HL-60/S4 treated with retinoic acid at 250 ng/mL for 4 days and 3 days (cell line): ENCODE data around the gene GSKIP.

Source experiments
- in situ Hi-C: fragments of 300-500 bp; cut with MboI; formaldehyde crosslinking; loops from 2 replicates; pipeline ENCODE4 v1.7.0; 2022; ENCODE audit warnings: low sequenced_read_pairs

The GSKIP gene

DNA sequence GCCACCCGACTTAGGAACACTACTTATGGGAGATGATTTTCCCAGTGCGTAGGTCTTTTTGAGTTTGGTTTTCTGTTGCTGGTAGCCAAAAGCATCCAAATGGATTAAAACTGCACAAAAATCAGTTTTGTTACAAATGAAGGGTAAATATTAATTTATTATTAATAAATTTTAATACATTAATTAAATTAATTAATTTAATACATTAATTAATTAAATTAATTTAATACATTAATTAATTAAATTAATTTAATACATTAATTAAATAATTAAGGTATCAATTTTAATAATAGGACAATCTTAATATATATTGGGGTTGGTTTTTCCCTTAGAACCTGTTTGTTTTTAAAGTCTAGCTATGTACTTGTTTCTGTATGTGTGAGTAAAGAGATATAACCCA, 52.2 kb downstream of the GSKIP start:
- in situ Hi-C loops: loop anchor here (10.0 kb wide), 1 partner anchor 121 kb away; no protein-coding TSS in a partner anchor

DNA sequence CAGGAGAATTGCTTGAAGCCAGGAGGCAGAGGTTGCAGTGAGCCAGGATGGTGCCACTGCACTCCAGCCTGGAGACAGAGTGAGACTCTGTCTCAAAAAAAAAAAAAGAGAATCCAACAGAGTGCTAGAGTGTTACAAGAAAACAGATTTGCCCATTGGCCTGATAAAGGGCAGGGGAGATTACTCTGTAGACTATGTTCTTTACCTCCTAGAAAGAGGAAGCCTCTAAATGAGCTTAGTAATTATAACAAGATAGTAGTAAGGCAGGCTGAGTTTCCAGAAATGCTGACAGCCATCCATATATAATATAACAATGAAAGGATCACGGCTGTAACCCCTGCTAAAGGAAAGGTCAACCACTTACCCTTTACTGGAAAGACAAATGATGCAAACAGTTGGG, 53.0 kb downstream of the GSKIP start:
- in situ Hi-C loops: loop anchor here (10.0 kb wide), 1 partner anchor 121 kb away; no protein-coding TSS in a partner anchor

DNA sequence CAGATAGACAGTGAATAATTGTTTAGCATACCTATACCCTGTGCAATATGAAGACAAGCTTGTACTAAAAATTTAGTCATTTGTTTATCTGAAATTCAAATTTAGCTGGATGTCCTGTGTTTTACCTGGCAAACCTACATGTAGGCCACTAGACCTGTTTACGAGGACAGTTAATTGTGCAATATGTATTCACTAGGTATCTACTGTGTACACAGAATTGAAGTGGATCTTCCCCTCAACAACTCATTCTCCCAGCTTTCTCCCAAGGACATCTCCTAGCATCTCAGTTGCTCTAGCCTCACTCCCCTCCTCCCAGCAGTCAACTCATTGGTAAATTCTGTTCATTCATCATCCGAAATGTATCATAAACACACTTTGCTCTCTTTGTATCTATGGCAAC, 53.9 kb downstream of the GSKIP start:
- in situ Hi-C loops: loop anchor here (10.0 kb wide), 1 partner anchor 122 kb away; no protein-coding TSS in a partner anchor

DNA sequence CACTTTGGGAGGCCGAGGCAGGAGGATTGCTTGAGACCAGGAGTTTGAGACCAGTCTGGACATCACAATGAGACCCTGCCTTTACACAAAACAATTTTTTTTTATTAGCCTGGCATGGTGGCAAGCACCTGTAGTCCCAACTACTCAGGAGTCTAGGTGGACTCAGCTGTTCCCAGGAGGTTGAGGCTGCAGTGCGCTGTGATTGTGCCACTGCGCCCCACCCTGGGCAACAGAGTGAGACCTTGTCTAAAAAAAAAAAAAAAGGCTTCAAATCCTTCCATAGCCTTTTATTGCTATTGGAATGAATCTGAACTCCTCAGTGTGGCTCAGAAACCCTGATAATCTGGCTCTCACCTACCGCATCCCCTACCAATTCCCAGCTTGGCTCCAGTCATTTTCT, 54.7 kb downstream of the GSKIP start:
- in situ Hi-C loops: loop anchor here (10.0 kb wide), 1 partner anchor 123 kb away; no protein-coding TSS in a partner anchor

DNA sequence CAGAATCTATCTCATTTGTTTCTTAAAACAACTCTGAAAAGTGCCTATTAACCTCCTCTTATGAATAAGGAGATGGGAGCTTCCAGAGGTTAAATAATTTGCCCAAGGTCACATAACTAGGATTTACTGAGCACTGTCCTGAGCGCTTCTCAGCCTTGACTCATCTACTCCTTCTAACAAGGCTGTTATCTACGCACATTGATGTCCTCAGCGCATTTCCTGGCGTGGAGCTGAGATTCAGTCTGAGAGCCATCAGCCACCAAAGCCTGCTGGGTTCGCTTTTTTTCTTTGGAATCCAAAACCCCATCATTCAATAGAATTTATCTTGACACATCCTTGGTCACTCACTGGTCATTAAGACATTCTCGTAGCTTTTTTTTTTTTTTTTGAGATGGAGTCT, 57.9 kb downstream of the GSKIP start:
- in situ Hi-C loops: no loop called here

DNA sequence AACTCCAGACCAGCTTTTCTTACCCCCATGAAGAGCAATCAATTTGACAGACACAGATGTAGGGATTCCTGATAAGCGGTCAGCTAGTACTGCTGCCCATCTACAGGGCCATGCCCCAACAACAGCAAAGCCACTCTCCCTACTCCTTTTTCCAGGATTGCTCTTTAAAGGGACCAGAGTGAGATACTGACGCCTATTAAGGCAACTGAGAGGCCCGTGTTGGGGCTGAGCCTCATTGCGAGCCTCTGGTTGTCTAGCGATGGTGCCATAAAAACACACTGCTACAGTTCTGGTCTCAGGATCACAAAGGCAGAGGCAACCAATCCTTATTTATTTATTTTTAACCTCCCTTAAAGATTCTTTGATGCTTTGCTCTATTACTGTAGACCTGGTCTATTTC, 59.7 kb downstream of the GSKIP start:
- in situ Hi-C loops: no loop called here

DNA sequence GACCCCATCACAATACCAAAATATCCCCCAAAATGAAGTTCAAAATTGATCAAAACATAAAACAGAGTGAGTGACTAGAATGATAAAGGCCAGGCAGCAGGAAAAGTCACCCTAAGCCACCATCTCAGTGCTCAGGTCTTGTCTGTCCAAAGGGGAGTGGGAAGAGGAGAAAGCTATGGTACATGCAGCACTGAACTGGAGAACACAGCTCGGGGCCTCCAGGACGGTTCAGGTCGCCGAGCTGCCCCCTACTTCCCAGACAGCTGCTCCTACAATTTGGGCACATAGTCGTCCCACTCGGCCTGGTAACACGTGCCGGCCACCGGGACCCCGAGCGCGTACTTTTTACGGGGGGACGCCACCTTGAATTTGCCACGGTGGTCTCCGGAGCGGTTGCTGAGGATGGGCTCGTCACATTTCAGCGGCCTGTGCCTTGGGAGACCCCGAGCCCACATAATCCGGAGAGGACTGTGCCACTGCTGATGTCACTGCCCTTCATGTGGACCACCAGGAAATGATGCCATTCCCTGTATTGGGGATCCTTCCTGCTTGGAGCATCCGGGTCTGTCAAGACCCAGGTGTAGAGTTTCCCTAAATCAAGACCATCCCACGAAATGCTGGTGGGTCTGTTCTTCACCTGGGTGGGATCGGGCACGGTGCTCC, 60.3 kb downstream of the GSKIP start:
- in situ Hi-C loops: no loop called here

DNA sequence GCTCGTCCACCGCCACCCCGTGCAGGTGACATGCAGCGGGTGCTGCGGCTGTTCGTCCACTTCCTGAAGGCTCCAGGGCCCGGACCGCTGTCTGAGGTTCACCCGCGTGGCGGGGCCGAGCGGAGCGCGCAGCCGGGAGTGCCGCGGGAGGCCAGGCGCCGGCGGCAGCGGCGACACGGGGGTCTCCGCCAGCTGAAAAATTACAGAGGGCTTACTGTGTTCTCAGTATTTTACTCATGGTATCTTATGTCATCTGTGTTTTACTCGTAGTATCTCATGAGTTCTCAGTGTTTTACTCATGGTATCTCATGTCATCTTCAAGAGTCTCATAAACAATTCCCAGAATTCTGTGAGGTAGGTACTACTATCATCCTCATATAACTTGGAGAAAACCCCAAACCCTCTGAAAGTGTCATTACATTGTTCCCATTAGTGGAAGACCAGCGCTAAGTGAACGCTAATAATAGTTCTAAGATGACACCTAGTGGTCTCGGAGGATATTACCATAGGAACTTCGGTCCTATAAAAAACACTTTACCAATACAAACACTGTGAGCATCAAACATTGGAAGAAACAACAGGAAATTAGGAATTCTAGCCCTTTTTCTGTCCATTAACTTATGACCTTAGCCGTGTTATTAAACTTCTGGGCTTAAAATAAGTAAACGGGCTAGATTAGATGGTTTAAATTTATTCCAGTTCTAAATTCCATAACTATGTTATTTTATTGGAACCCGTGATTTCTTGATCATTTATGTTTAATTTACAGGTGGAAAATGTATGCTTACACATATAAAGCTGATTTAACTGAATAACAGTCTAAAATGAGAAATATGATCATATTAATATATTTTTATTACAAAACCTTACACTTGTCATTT, 61.0 kb downstream of the GSKIP start:
- in situ Hi-C loops: no loop called here

DNA sequence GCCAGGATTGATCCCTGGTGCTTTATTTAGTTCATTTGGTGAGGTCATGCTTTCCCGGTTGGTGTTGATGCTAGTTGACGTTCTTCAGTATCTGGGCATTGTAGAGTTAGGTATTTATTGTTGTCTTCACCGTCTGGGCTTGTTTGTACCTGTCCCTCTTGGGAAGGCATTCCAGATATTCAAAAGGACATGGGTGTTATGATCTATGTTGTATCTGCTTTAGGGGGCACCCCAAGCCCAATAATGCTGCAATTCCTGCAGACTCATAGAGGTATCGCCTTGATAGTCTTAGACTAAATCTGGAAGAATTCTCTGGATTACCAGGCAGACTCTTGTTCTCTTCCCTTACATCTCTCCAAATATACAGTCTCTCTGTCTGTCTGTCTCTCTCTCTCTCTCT, 70.7 kb downstream of the GSKIP start:
- in situ Hi-C loops: loop anchor here (25.0 kb wide), 1 partner anchor 347 kb away; no protein-coding TSS in a partner anchor
